ENCODE data around the gene SVIP. TPM values are rescaled to one million over a fixed set of nuclear protein-coding genes. Genes with fewer than 3 reads are reported as not detected.

The SVIP gene
- total RNA-seq, 1 donor, result 2.9 TPM

DNA sequence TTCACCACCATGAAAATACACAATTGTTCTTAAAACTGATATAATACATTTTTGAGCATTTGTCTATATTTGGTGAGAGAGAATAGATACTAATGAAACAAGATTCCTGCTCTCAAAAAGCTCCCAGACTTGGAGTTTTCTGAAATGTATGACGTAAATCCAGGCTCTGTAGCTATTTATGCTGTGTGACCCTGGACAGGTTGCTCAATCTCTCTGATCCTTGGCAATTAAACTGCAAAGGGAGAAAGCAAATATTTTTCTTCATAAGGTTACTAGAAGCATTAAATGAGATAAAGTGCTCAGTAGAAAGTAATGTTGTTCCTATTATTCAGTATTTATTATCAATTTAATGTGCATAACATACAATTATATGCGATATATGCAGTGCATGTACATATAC lies 42.5 kb downstream of the SVIP start:
- Histone ChIP-seq H2AFZ (ENCODE audit: low read length) (no peak overlapping the region), H3K27me3 (ENCODE audit: insufficient read depth, low read length) (no peaks in the 10 kb centered on the region), H3K36me3 (ENCODE audit: insufficient read depth, low read length) (no peaks in the 10 kb centered on the region), H4K20me1 (ENCODE audit: insufficient read depth, low read length) (no peaks in the 10 kb centered on the region), H3K4me1 (ENCODE audit: insufficient read depth, low read length) (peaks cover 2% of the 10 kb centered on the region), H3K4me2 (ENCODE audit: insufficient read depth, low read length) (no peak overlapping the region), H3K27ac (ENCODE audit: low read depth, low read length) (no peak overlapping the region), H3K4me3 (ENCODE audit: insufficient read depth, low read length) (no peak overlapping the region), H3K9me3 (ENCODE audit: low read depth, low read length) (no peaks in the 10 kb centered on the region), H3K79me2 (ENCODE audit: insufficient read depth, low read length) (no peaks in the 10 kb centered on the region)
- TF ChIP-seq, protein P1, sequence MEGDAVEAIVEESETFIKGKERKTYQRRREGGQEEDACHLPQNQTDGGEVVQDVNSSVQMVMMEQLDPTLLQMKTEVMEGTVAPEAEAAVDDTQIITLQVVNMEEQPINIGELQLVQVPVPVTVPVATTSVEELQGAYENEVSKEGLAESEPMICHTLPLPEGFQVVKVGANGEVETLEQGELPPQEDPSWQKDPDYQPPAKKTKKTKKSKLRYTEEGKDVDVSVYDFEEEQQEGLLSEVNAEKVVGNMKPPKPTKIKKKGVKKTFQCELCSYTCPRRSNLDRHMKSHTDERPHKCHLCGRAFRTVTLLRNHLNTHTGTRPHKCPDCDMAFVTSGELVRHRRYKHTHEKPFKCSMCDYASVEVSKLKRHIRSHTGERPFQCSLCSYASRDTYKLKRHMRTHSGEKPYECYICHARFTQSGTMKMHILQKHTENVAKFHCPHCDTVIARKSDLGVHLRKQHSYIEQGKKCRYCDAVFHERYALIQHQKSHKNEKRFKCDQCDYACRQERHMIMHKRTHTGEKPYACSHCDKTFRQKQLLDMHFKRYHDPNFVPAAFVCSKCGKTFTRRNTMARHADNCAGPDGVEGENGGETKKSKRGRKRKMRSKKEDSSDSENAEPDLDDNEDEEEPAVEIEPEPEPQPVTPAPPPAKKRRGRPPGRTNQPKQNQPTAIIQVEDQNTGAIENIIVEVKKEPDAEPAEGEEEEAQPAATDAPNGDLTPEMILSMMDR (IDR thresholded peaks at IDR 0.05; ENCODE audit: extremely low read depth, low read depth, low read length), result no peak
- DNase-seq (ENCODE audit: insufficient read length, low spot score, missing footprints), result no peak

GRCh38 chr11:22786475-22786874 lies 43.1 kb downstream of the SVIP start:
- DNase-seq (ENCODE audit: insufficient read length, low spot score, missing footprints), result no peak
- Histone ChIP-seq H3K4me3 (ENCODE audit: insufficient read depth, low read length) (no peak overlapping the region), H3K9me3 (ENCODE audit: low read depth, low read length) (no peaks in the 10 kb centered on the region), H3K79me2 (ENCODE audit: insufficient read depth, low read length) (no peaks in the 10 kb centered on the region), H4K20me1 (ENCODE audit: insufficient read depth, low read length) (no peaks in the 10 kb centered on the region), H3K36me3 (ENCODE audit: insufficient read depth, low read length) (no peaks in the 10 kb centered on the region), H3K27ac (ENCODE audit: low read depth, low read length) (no peak overlapping the region), H3K4me1 (ENCODE audit: insufficient read depth, low read length) (no peaks in the 10 kb centered on the region), H2AFZ (ENCODE audit: low read length) (no peak overlapping the region), H3K4me2 (ENCODE audit: insufficient read depth, low read length) (no peak overlapping the region), H3K27me3 (ENCODE audit: insufficient read depth, low read length) (no peaks in the 10 kb centered on the region)
- TF ChIP-seq, protein P1 (IDR thresholded peaks at IDR 0.05; ENCODE audit: extremely low read depth, low read depth, low read length), result no peak

DNA sequence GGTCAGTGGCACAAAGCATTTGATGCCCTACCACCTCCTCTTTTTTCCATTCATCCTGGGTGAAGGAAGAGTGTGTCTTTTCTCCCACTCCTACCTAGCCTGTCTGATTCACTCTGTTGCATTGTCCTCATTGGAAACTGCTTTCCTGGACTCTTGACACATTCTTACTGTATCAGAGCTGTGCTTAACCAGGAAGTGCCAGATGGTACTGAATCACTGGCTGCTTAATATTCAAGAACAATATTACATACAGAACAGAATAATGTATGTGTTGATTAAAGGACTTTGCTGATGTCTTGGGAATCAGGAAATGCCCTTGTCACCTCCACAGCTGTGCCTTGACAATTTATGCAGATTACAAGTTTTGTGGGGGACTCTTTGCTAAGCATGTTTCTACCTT lies 44.4 kb downstream of the SVIP start:
- Histone ChIP-seq H3K4me2 (ENCODE audit: insufficient read depth, low read length) (no peak overlapping the region), H4K20me1 (ENCODE audit: insufficient read depth, low read length) (no peaks in the 10 kb centered on the region), H3K27me3 (ENCODE audit: insufficient read depth, low read length) (no peaks in the 10 kb centered on the region), H3K27ac (ENCODE audit: low read depth, low read length) (no peak overlapping the region), H3K4me3 (ENCODE audit: insufficient read depth, low read length) (no peak overlapping the region), H3K9me3 (ENCODE audit: low read depth, low read length) (no peaks in the 10 kb centered on the region), H2AFZ (ENCODE audit: low read length) (no peak overlapping the region), H3K36me3 (ENCODE audit: insufficient read depth, low read length) (no peaks in the 10 kb centered on the region), H3K4me1 (ENCODE audit: insufficient read depth, low read length) (no peaks in the 10 kb centered on the region), H3K79me2 (ENCODE audit: insufficient read depth, low read length) (no peaks in the 10 kb centered on the region)
- TF ChIP-seq, protein P1 (IDR thresholded peaks at IDR 0.05; ENCODE audit: extremely low read depth, low read depth, low read length), result no peak
- DNase-seq (ENCODE audit: insufficient read length, low spot score, missing footprints), result no peak

DNA sequence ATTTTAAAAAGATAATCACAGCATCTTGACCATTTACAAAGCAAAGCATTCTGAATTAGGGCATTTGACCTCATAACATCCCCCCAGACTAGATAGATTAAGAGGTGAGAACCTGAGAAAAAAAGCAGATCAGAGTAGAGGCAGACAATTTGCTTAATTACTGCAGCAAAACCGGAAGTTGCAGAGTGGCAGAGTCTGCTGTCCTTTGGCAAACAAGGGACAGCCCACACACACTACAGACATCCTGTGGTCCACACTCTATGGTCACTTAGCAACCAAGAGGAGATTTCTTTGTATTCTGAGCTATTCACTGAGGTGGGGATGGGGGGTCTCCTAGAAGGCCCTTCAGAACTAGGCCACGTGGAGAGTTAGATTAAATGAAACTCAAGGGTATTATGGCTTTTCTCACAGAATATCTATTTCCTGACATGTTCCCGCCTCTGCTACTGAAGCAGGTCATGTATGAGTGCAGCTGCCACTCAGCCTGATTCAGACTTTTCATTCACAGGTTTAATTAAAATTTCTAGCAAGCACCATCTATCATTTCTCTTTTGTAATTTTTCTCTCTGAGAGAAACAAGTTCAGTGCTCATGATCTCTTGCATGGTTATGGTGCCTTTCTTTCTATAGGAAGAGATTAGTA lies 48.5 kb downstream of the SVIP start:
- H2AFZ ChIP-seq (ENCODE audit: low read length), result no peak overlapping the region
- no peaks in the 10 kb centered on the region for H3K27me3 ChIP-seq (ENCODE audit: insufficient read depth, low read length)
- no peak overlapping the region for H3K27ac ChIP-seq (ENCODE audit: low read depth, low read length)
- H3K4me2 ChIP-seq (ENCODE audit: insufficient read depth, low read length), result no peak overlapping the region
- H3K4me1 ChIP-seq (ENCODE audit: insufficient read depth, low read length), result no peaks in the 10 kb centered on the region
- H3K36me3 ChIP-seq (ENCODE audit: insufficient read depth, low read length), result no peaks in the 10 kb centered on the region
- no peaks in the 10 kb centered on the region for H4K20me1 ChIP-seq (ENCODE audit: insufficient read depth, low read length)
- no peak overlapping the region for H3K4me3 ChIP-seq (ENCODE audit: insufficient read depth, low read length)
- H3K79me2 ChIP-seq (ENCODE audit: insufficient read depth, low read length), result no peaks in the 10 kb centered on the region
- no peaks in the 10 kb centered on the region for H3K9me3 ChIP-seq (ENCODE audit: low read depth, low read length)
- no peak for DNase-seq (ENCODE audit: insufficient read length, low spot score, missing footprints)
- TF ChIP-seq, protein P1 (IDR thresholded peaks at IDR 0.05; ENCODE audit: extremely low read depth, low read depth, low read length), result no peak

Data from osteoblast (primary cell).